Measurements from ENCODE around the gene RBM33. TPM values are rescaled to one million over a fixed set of nuclear protein-coding genes. Genes with fewer than 3 reads are reported as not detected.

The RBM33 gene
- total and polyA plus RNA-seq, 4 donors: 4.1 to 80.0 (median 47.2) TPM

DNA sequence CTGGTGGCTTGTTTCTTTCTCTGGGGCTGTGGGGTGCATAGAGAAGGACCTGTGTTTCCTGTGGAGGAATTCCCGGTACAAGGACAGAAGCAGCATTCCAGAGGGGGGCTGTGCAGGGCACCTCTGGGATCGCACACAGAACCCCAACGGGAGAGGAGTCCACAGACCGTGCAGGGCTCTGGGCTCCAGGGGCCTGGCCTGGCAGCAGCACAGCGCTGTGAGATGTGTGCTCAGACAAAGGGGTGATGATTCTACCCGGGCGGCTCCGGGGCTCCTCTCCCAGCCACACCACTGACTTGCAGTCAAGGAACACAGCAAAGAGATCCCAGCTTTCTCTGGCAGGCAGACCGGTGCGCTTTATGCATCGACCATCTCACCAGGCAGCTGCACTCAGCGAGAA lies 174.7 kb downstream of the RBM33 start:
- 66 to 74% methylated on average over 12 of the region's 12 CpGs for WGBS, 2 donors
- Histone ChIP-seq H3K9me3 (ENCODE audit: control insufficient read depth, low read length) (no peaks in the 10 kb centered on the region), H3K27ac (ENCODE audit: low read depth in 1 of 2, low read length in 2 of 2) (no peak overlapping the region), H3K36me3 (ENCODE audit: control insufficient read depth in 1 of 2, insufficient read depth in 2 of 2, low read length in 1 of 2) (no peaks in the 10 kb centered on the region), H3K4me1 (ENCODE audit: control insufficient read depth in 1 of 2, insufficient read depth in 2 of 2, low read length in 2 of 2) (no peaks in the 10 kb centered on the region), H3K4me3 (ENCODE audit: low read length in 2 of 2) (no peak overlapping the region), H3K27me3 (ENCODE audit: control insufficient read depth in 1 of 2, insufficient read depth in 2 of 2, low read length in 1 of 2) (no peaks in the 10 kb centered on the region)
- intact Hi-C loops (cut with DNase I): no loop called here
- ATAC-seq (ENCODE audit: low FRiP score) (no peak), DNase-seq (no peak)

DNA sequence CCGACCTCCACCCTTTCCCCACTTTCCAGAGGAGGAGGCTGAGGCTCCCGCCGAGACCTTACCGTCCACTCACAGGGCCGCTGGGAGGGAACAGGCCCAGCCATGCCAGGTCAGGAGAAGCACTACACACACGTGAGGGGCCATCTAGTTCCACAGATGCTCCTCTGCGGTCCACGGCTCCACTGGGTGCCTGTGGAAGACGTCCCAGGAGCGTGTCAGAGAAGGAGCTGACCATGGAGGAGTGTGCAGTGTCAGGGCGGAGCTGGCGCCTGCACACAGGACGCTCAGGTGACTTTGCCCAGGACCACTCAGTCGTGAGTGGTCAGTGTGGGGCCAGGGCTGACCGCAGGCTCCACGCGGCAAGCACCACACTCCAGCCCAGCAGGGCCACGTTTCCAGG lies 175.8 kb downstream of the RBM33 start:
- H3K27me3 ChIP-seq (ENCODE audit: control insufficient read depth in 1 of 2, insufficient read depth in 2 of 2, low read length in 1 of 2): no peaks in the 10 kb centered on the region
- ATAC-seq (ENCODE audit: low FRiP score) (no peak), DNase-seq (no peak)
- H3K9me3 ChIP-seq (ENCODE audit: control insufficient read depth, low read length): no peaks in the 10 kb centered on the region
- H3K27ac ChIP-seq (ENCODE audit: low read depth in 1 of 2, low read length in 2 of 2): no peak overlapping the region
- intact Hi-C loops (cut with DNase I): no loop called here
- 86 to 87% methylated on average over 17 to 18 of the region's 18 CpGs for WGBS, 2 donors
- no peak overlapping the region for H3K4me3 ChIP-seq (ENCODE audit: low read length in 2 of 2)
- H3K36me3 ChIP-seq (ENCODE audit: control insufficient read depth in 1 of 2, insufficient read depth in 2 of 2, low read length in 1 of 2): no peaks in the 10 kb centered on the region
- H3K4me1 ChIP-seq (ENCODE audit: control insufficient read depth in 1 of 2, insufficient read depth in 2 of 2, low read length in 2 of 2): no peaks in the 10 kb centered on the region

DNA sequence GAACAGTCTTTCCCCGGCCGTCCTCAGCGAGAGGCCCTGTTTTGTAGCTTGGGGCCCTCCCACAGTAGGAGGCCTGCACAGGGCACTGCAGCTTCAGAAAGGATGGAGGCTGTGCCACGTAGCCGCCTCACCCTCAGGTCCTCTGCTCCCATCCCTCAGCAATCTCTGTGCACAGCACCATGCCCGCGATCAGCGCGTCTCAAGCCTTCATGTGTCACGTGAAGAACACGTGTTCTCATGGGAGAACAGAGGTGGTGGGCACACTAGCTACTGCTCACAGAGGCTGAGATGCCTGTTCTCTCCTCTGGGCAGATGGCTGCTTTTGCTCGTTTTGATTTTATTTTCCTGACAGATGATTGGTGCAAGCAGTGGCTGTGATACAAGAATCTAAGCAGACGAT lies 176.3 kb downstream of the RBM33 start:
- intact Hi-C loops (cut with DNase I): no loop called here

DNA sequence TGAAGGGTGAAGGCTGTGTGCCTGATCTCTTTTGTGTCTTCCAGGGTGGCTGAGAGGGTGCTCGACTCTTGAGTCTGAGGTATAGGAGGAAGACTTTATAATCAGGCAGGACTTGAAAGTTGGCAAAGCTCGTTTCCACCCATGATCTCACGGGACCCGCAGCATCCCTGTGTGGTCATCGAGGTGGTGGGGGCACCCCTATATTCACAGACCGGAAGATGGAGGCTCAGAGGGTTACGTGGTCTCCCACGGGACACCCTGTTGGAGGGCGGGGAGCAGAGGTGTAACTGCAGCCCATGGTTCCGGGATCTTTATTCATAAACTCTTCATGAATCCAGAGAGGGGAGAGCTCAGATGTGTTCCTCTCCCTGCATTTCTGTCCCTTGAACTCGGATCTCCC lies 177.4 kb downstream of the RBM33 start:
- Histone ChIP-seq H3K36me3 (ENCODE audit: control insufficient read depth in 1 of 2, insufficient read depth in 2 of 2, low read length in 1 of 2) (no peaks in the 10 kb centered on the region), H3K9me3 (ENCODE audit: control insufficient read depth, low read length) (no peaks in the 10 kb centered on the region), H3K4me1 (ENCODE audit: control insufficient read depth in 1 of 2, insufficient read depth in 2 of 2, low read length in 2 of 2) (no peaks in the 10 kb centered on the region), H3K27ac (ENCODE audit: low read depth in 1 of 2, low read length in 2 of 2) (no peak overlapping the region), H3K4me3 (ENCODE audit: low read length in 2 of 2) (no peak overlapping the region), H3K27me3 (ENCODE audit: control insufficient read depth in 1 of 2, insufficient read depth in 2 of 2, low read length in 1 of 2) (no peaks in the 10 kb centered on the region)
- intact Hi-C loops (cut with DNase I): no loop called here
- ATAC-seq (ENCODE audit: low FRiP score) (no peak), DNase-seq (no peak)
- 75 to 79% methylated on average over 11 of the region's 11 CpGs for WGBS, 2 donors

More for the DNA sequence above, 176.3 kb downstream of the RBM33 start:
- Histone ChIP-seq H3K27ac (ENCODE audit: low read depth in 1 of 2, low read length in 2 of 2) (no peak overlapping the region), H3K4me1 (ENCODE audit: control insufficient read depth in 1 of 2, insufficient read depth in 2 of 2, low read length in 2 of 2) (no peaks in the 10 kb centered on the region), H3K36me3 (ENCODE audit: control insufficient read depth in 1 of 2, insufficient read depth in 2 of 2, low read length in 1 of 2) (no peaks in the 10 kb centered on the region), H3K27me3 (ENCODE audit: control insufficient read depth in 1 of 2, insufficient read depth in 2 of 2, low read length in 1 of 2) (no peaks in the 10 kb centered on the region), H3K9me3 (ENCODE audit: control insufficient read depth, low read length) (no peaks in the 10 kb centered on the region), H3K4me3 (ENCODE audit: low read length in 2 of 2) (no peak overlapping the region)
- WGBS, 2 donors: 78 to 79% methylated on average over 13 of the region's 13 CpGs
- DNase-seq: no peak
- no peak for ATAC-seq (ENCODE audit: low FRiP score)

DNA sequence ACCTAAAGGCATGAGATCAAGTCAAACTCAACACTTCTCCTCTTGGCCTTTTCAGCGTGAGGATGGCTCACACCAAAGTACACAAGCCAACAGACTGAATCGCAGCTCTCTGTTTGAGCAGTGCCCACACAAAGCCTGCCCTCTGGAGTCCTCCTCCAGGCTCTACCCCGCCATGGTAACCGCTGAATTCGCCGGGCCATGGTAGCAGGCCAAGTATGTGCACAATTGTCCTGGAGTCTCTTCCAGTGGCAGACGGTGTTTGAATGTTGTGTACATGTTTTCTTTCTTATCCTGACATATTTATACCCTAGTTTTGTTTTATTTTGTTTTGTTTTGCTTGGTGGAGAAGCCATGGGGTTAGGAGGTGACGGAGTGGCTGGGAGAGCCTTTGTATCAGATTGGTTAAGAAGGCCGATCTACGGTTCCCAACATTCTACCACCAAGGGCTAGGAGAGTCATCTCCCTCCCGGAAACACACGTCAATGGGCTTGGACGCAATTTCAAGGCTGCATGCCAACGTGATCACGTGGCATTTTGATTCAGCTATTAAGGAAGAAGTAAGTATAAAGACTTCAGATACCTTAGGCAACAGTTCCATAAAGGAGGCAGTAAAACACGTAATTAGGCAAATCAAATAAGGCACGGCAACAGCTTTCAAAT lies 179.9 kb downstream of the RBM33 start:
- no peaks in the 10 kb centered on the region for H3K36me3 ChIP-seq (ENCODE audit: control insufficient read depth in 1 of 2, insufficient read depth in 2 of 2, low read length in 1 of 2)
- no peak overlapping the region for H3K4me3 ChIP-seq (ENCODE audit: low read length in 2 of 2)
- intact Hi-C loops (cut with DNase I): no loop called here
- DNase-seq (no peak), ATAC-seq (ENCODE audit: low FRiP score) (no peak)
- H3K9me3 ChIP-seq (ENCODE audit: control insufficient read depth, low read length): no peaks in the 10 kb centered on the region
- no peaks in the 10 kb centered on the region for H3K27me3 ChIP-seq (ENCODE audit: control insufficient read depth in 1 of 2, insufficient read depth in 2 of 2, low read length in 1 of 2)
- 79 to 84% methylated on average over 17 of the region's 17 CpGs for WGBS, 2 donors
- H3K27ac ChIP-seq (ENCODE audit: low read depth in 1 of 2, low read length in 2 of 2): no peak overlapping the region
- no peaks in the 10 kb centered on the region for H3K4me1 ChIP-seq (ENCODE audit: control insufficient read depth in 1 of 2, insufficient read depth in 2 of 2, low read length in 2 of 2)

DNA sequence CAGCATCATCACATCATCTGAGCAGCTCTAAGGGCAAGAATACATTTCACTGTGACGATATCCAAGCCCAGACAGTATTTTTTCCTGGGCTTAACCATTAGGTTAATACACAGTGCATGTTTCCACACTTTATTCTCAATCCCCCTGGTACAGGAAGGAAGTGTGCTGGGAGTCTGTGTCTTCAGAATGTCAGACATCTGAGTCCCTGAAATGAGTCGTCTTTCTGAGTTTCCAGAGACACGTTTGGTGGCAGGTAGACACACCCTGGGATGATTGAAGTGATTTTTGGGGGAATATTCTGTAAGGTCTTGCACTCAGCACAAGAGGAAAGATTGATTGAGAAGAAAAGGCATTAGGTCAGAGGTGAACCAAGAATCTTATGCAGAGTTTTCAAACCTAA lies 180.9 kb downstream of the RBM33 start:
- Histone ChIP-seq H3K9me3 (ENCODE audit: control insufficient read depth, low read length) (no peaks in the 10 kb centered on the region), H3K36me3 (ENCODE audit: control insufficient read depth in 1 of 2, insufficient read depth in 2 of 2, low read length in 1 of 2) (no peaks in the 10 kb centered on the region), H3K27me3 (ENCODE audit: control insufficient read depth in 1 of 2, insufficient read depth in 2 of 2, low read length in 1 of 2) (no peaks in the 10 kb centered on the region), H3K27ac (ENCODE audit: low read depth in 1 of 2, low read length in 2 of 2) (no peak overlapping the region), H3K4me1 (ENCODE audit: control insufficient read depth in 1 of 2, insufficient read depth in 2 of 2, low read length in 2 of 2) (no peaks in the 10 kb centered on the region), H3K4me3 (ENCODE audit: low read length in 2 of 2) (no peak overlapping the region)
- ATAC-seq (ENCODE audit: low FRiP score) (no peak), DNase-seq (no peak)
- intact Hi-C loops (cut with DNase I): no loop called here
- 46 to 60% methylated on average over 3 of the region's 3 CpGs for WGBS, 2 donors

DNA sequence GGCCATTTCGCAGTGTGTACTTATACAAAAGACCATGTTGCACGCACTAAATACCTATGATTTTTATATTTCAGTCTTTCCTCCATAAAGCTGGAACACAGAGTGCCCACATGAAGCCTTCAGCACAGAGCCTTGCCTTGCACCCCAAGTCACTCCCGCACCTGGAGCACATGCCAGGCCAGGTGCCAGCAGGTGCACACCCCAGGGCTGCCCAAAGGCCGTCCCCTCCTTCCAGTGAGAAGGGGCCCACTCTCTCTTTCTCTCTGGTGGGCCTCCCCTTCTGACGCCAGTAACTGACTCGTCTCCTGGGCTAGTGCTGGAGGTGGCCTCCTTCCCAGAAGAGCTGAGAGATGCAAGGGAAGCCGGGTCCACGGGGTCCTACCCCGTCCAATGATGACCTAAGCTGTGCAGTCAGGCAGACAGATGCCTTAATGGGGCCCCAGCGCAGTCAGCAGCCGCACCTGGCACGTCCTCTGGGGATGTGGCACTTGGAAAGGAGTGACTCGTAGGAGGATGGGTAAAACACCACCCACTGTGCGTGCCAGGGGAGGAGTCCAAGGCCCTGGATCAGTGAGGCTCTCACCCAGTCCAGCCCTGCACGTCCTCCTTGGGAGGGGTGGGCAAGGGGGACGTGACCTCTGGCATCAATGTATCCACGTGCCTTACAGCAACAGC lies 185.5 kb downstream of the RBM33 start:
- intact Hi-C loops (cut with DNase I): no loop called here
- DNase-seq (peak; percentile 29 to 43), ATAC-seq (ENCODE audit: low FRiP score) (no peak)
- H3K27me3 ChIP-seq (ENCODE audit: control insufficient read depth in 1 of 2, insufficient read depth in 2 of 2, low read length in 1 of 2): no peaks in the 10 kb centered on the region
- no peak overlapping the region for H3K4me3 ChIP-seq (ENCODE audit: low read length in 2 of 2)
- no peaks in the 10 kb centered on the region for H3K36me3 ChIP-seq (ENCODE audit: control insufficient read depth in 1 of 2, insufficient read depth in 2 of 2, low read length in 1 of 2)
- no peaks in the 10 kb centered on the region for H3K4me1 ChIP-seq (ENCODE audit: control insufficient read depth in 1 of 2, insufficient read depth in 2 of 2, low read length in 2 of 2)
- no peak overlapping the region for H3K27ac ChIP-seq (ENCODE audit: low read depth in 1 of 2, low read length in 2 of 2)
- no peaks in the 10 kb centered on the region for H3K9me3 ChIP-seq (ENCODE audit: control insufficient read depth, low read length)
- 76 to 77% methylated on average over 17 of the region's 17 CpGs for WGBS, 2 donors
